ENCODE measurements around the gene C19orf47. TPM values are rescaled to one million over a fixed set of nuclear protein-coding genes. Genes with fewer than 3 reads are reported as not detected.
A peak's percentile ranks its signal among the peaks of the same experiment; 100 is the strongest.
"Not testable (repeated sequence)": the region's sequence is repeated elsewhere in the genome, so short reads cannot be mapped to it uniquely, and the experiment has no call there.

The C19orf47 gene
- total RNA-seq, 2 experiments from 2014 or later: 18.3 to 20.8 TPM

DNA sequence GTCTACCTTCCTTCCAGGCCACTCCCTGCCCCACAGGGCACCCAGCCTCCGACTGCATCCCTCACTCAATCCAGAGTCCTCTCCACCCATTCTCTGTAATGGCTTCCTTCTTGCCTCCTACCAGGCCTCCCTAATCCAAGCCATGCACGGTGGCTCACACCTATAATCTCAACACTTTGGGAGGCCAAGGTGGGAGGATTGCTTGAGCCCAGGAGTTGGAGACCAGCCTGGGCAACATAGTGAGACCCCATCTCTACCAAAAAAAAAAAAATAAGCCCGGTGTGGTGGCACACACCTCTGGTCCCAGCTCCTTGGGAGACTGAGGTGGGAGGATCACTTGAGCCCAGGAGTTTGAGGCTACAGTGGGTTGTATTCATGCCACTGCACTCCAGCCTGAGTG is 22.1 kb upstream of the C19orf47 start:
- H3K4me3 Mint-ChIP-seq; POLR2A ChIA-PET; DNase-seq; H3K27me3 Mint-ChIP-seq; H3K9me3 Mint-ChIP-seq; intact Hi-C loops (cut with micrococcal nuclease); H3K36me3 Mint-ChIP-seq; CTCF ChIA-PET; H3K27ac Mint-ChIP-seq; H3K4me1 Mint-ChIP-seq (ENCODE audit: low read depth): not testable (repeated sequence)

DNA sequence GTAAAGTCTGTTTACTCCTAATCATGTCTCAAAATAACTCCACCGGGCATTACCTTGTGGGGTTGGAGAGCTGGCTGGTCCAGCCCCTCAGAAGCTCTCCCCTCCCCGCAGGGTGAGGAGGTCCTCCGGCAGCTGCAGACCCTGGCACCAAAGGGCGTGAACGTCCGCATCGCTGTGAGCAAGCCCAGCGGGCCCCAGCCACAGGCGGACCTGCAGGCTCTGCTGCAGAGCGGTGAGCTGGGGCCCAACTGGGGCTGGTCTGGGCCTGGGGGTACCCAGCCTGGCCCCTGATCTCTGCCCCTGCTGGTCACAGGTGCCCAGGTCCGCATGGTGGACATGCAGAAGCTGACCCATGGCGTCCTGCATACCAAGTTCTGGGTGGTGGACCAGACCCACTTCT is 21.6 kb upstream of the C19orf47 start:
- no peak for DNase-seq
- POLR2A ChIA-PET: no interaction called here
- CTCF ChIA-PET: no interaction called here
- H3K36me3 Mint-ChIP-seq: peaks cover 8% of the 10 kb centered on the region
- peaks cover 6% of the 10 kb centered on the region for H3K4me1 Mint-ChIP-seq (ENCODE audit: low read depth)
- H3K9me3 Mint-ChIP-seq: no peaks in the 10 kb centered on the region
- H3K27me3 Mint-ChIP-seq: no peaks in the 10 kb centered on the region
- no peak overlapping the region for H3K27ac Mint-ChIP-seq
- intact Hi-C loops (cut with micrococcal nuclease): no loop called here
- no peak overlapping the region for H3K4me3 Mint-ChIP-seq

DNA sequence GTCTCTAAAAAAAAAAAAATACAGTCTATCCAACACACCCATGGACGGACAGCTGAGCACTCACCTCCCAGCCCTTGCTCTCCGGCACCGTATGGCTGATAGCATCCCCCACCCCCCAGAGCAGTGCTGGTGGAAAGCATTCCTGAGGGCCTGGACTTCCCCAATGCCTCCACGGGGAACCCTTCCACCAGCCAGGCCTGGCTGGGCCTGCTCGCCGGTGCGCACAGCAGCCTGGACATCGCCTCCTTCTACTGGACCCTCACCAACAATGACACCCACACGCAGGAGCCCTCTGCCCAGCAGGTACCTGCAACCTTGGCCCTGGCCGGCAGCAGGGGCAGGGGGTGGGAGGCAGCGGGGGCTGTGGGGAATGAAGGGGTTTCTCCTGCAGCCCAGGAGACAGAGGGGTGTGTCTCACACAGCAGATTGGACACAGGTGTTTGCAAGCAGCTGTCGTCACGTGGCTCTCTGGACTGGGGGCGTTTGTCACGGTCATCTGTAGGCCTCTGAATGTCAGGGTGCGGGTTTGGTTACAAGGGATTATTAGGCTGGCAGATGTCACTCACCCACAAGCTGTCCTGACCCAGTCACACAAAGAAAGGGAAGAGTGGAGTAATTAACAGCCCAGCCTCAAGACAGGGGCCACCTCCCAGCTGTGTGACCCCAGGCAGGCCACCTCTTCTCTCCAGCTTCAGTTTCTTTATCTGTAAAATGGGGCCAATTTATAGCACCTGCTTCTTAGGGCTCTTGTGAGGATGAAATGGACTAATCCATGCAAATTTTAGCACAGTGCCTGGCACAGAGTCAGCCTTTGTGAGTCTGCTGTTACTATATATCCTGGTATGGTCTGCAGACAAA is 19.6 kb upstream of the C19orf47 start:
- Mint-ChIP-seq H3K9me3 (no peaks in the 10 kb centered on the region), H3K27me3 (no peaks in the 10 kb centered on the region), H3K4me3 (no peak overlapping the region), H3K4me1 (ENCODE audit: low read depth) (peaks cover 11% of the 10 kb centered on the region), H3K36me3 (peaks cover 7% of the 10 kb centered on the region), H3K27ac (no peak overlapping the region)
- intact Hi-C loops (cut with micrococcal nuclease): no loop called here
- DNase-seq: no peak
- ChIA-PET CTCF (no interaction called here), POLR2A (no interaction called here)

DNA sequence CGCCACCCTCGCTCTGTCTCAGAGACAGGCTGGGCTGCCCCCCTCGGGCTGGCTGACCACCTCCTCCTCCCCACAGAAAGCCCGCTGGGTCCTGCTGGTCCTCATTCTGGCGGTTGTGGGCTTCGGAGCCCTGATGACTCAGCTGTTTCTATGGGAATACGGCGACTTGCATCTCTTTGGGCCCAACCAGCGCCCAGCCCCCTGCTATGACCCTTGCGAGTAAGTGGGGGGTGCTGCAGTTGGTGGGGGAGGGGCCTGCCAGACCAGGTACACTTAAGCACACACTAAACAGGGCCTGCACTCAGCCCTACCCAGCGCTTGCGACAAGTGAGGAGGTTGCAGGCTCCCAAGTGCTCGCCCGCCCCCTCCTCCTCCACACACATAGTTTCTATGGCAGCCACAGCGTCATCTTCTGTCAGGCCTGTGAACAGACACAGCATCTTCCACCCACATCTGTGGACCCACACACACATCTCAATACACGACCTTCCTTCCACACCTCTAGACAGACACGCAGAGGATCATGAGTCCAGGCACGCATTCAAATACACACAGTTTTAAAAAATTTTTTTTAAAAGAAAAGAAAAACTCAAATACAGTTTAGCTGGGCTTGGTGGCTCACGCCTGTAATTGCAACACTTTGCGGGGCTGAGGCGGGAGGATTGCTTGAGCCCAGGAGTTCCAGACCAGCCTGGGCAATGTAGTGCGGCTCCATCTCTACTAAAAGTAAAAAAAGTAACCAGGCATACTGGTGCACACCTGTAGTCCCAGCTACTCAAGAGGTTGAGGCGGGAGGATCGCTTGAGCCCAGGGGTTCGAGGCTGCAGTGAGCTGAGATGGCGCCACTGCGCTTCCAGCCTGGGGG is 18.7 kb upstream of the C19orf47 start:
- POLR2A ChIA-PET: no interaction called here
- no peaks in the 10 kb centered on the region for H3K9me3 Mint-ChIP-seq

DNA sequence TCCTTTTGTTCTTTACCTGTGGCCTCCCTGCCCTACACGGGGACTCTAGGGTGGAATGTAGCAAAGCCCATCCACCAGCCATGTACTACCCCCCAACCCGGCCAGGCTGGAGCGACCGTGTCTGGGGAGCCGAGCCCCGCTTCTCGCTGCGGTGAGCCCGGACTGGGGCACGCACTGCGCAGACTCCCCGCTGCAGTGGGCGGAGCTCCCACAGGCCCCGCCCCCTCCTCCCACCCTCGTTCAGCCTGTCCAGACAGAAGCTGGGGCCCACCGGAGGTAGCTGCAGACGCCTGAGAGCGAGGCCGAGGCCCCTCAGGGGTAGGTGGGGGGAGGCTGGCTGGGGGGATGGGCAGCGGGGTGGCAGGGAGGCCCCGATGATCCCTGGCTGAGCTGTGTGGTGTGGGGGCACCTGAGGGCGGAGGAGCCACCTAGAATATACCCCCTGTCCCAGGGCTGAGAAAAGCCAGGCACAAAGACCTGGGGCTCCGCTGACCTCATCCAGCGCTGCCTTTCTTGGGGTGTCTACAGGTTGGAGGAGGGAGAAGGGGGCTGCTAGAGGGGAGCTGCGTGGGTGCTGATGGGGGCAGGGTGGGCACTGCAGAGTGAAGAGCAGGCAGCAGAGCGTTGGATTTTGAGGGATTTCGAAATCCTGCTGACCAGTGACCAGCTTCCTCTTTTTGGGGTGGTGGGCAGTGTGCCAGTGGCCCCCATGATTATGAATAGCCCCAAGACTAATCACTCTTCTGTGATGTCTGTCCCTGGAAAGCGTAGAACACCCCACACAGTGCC is 17.6 kb upstream of the C19orf47 start:
- peak overlapping the region; percentile 32 for H3K4me3 Mint-ChIP-seq
- H3K36me3 Mint-ChIP-seq: peaks cover 4% of the 10 kb centered on the region
- H3K9me3 Mint-ChIP-seq: no peaks in the 10 kb centered on the region
- ChIA-PET POLR2A (no interaction called here), CTCF (interaction anchor here (1.0 kb wide), 1 partner anchor 55 kb away, joined by 3 read pairs; no protein-coding TSS in a partner anchor)
- H3K27me3 Mint-ChIP-seq: no peaks in the 10 kb centered on the region
- peaks cover 11% of the 10 kb centered on the region for H3K4me1 Mint-ChIP-seq (ENCODE audit: low read depth)
- DNase-seq: peak; percentile 68
- intact Hi-C loops (cut with micrococcal nuclease): no loop called here
- no peak overlapping the region for H3K27ac Mint-ChIP-seq

More for the DNA sequence above, 18.7 kb upstream of the C19orf47 start:
- Mint-ChIP-seq H3K27ac (no peak overlapping the region), H3K36me3 (peaks cover 4% of the 10 kb centered on the region), H3K27me3 (no peaks in the 10 kb centered on the region), H3K4me3 (no peak overlapping the region), H3K4me1 (ENCODE audit: low read depth) (peaks cover 11% of the 10 kb centered on the region)
- no peak for DNase-seq
- intact Hi-C loops (cut with micrococcal nuclease): no loop called here
- CTCF ChIA-PET: no interaction called here

DNA sequence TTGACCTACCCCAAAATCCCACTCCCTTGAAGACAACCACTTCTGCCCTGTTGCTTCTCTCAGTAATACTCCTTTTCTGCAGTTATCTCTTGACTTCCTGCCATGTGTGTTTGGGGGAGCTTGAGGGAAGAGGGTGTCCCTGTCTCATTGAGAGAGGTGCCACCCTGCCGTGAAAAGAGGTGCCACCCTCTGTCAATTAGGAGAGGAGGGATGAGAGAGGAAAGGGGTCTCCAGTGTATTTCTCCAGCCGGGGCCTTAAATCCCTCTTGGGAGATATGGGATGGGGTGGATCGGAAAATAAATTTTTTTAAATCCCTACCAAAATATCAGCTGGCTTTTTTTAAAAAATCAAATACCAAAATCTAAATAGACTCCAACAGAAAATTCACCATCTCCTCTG is 16.8 kb upstream of the C19orf47 start:
- CTCF ChIA-PET: interaction anchor here (1.0 kb wide), 2 partner anchors 36 to 55 kb away, joined by 3 read pairs; no protein-coding TSS in a partner anchor
- POLR2A ChIA-PET: no interaction called here
- Mint-ChIP-seq H3K27ac (no peak overlapping the region), H3K9me3 (no peaks in the 10 kb centered on the region), H3K4me1 (ENCODE audit: low read depth) (peaks cover 11% of the 10 kb centered on the region), H3K36me3 (peaks cover 4% of the 10 kb centered on the region), H3K27me3 (no peaks in the 10 kb centered on the region), H3K4me3 (no peak overlapping the region)
- intact Hi-C loops (cut with micrococcal nuclease): no loop called here
- no peak for DNase-seq

DNA sequence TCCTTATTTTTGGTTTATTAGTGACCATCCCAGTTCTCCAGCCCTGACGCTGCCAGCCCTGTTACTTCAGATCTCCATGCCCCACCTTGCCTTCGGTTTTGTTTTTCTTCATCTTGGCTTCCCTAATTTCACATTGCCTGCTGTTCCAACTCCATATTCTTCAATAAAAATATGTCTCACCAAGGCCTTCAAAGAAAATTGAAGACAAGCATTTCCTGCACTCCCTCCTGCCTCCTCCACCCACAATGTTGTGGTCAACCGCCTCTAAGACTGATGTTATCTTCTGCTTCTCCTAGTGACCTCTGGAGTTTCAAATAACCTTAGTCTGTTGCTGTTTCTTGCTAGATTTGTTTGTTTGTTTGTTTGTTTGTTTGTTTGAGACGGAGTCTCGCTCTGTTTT is 14.9 kb upstream of the C19orf47 start:
- CTCF ChIA-PET: no interaction called here
- H3K9me3 Mint-ChIP-seq: no peaks in the 10 kb centered on the region
- H3K4me1 Mint-ChIP-seq (ENCODE audit: low read depth): peaks cover 11% of the 10 kb centered on the region
- no peaks in the 10 kb centered on the region for H3K27me3 Mint-ChIP-seq
- POLR2A ChIA-PET: no interaction called here
- H3K27ac Mint-ChIP-seq: no peak overlapping the region
- no peak overlapping the region for H3K4me3 Mint-ChIP-seq
- peaks cover 4% of the 10 kb centered on the region for H3K36me3 Mint-ChIP-seq
- DNase-seq: no peak
- intact Hi-C loops (cut with micrococcal nuclease): no loop called here

DNA sequence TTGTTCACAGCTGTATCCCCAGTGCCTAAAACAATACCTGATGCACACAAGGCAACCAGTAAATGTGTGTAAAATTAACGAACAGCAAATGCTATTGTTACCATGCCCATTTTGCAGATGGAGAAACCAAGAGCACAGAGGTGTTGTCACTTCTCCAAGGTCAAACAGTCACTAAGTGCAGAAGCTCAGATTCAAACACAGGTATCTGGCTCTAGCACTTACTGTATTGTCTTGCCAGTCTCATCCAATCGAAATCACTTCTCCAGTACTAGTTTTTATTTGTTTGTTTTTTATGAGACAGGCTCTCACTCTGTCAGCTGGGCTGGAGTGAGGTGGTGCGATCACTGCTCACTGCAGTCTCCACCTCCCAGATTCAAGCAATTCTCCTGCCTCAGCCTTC is 14.0 kb upstream of the C19orf47 start:
- H3K9me3 Mint-ChIP-seq: no peaks in the 10 kb centered on the region
- intact Hi-C loops (cut with micrococcal nuclease): no loop called here
- ChIA-PET CTCF (no interaction called here), POLR2A (no interaction called here)
- H3K27me3 Mint-ChIP-seq: no peaks in the 10 kb centered on the region
- H3K4me3 Mint-ChIP-seq: no peak overlapping the region
- no peak for DNase-seq
- H3K36me3 Mint-ChIP-seq: peaks cover 4% of the 10 kb centered on the region
- peaks cover 11% of the 10 kb centered on the region for H3K4me1 Mint-ChIP-seq (ENCODE audit: low read depth)
- H3K27ac Mint-ChIP-seq: no peak overlapping the region

DNA sequence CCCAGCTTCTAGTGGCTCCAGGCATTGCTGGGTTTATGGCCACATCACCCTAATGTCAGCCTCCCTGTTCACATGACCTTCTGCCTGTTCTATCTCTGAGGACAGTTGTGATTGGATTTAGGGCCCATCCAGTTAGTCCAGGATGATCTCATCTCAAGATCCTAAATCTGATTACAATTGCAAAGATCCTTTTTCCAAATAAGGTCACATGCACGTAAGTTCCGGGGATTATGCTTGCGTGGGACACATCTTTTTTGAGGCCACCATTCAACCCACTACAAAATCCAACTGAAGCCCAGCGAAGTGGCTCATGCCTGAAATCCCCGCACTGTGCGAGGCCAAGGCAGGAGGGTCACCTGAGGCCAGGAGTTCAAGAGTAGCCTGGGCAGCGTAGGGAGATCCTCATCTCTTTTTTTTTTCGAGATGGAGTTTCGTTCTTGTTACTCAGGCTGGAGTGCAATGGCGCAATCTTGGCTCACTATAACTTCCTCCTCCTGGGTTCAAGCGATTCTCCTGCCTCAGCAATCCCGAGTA is 12.6 kb upstream of the C19orf47 start:
- no peaks in the 10 kb centered on the region for H3K9me3 Mint-ChIP-seq

DNA sequence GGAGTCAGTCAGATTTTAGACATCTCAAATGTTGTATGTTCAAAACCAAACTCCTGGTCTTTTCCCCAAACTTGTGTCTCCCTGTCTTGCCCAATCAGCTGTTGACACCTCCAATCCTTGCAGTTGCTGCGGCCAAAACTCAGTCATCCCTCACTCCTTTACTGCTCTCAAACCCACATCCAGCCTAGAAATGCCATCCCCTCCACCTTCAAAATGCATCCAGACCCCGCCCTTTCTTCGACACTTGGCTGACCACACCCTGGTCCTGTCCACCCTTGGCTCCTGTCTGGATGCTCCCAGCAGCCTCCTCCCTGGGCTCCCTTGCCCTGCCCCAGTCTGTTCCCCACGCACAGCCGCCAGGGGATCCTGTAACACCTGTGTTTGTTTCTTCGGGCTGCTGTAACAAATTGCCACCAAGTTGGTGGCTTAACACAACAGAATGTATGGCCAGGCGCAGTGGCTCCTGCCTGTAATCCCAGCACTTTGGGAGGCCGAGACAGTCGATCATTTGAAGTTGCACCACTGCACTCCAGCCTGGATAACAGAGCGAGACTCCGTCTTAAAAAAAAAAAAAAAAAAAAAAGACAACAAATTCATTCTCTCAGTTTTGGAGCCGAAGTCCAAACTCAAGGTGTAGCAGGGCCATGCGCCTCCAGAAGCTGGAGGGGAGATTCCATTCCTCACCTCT is 12.0 kb upstream of the C19orf47 start:
- Mint-ChIP-seq H3K27ac (no peak overlapping the region), H3K27me3 (no peaks in the 10 kb centered on the region)

More for the DNA sequence above, 12.6 kb upstream of the C19orf47 start:
- Mint-ChIP-seq H3K27ac (no peak overlapping the region), H3K4me1 (ENCODE audit: low read depth) (peaks cover 17% of the 10 kb centered on the region), H3K27me3 (no peaks in the 10 kb centered on the region), H3K36me3 (peaks cover 2% of the 10 kb centered on the region), H3K4me3 (no peak overlapping the region)
- no peak for DNase-seq
- ChIA-PET CTCF (no interaction called here), POLR2A (no interaction called here)
- intact Hi-C loops (cut with micrococcal nuclease): no loop called here

DNA sequence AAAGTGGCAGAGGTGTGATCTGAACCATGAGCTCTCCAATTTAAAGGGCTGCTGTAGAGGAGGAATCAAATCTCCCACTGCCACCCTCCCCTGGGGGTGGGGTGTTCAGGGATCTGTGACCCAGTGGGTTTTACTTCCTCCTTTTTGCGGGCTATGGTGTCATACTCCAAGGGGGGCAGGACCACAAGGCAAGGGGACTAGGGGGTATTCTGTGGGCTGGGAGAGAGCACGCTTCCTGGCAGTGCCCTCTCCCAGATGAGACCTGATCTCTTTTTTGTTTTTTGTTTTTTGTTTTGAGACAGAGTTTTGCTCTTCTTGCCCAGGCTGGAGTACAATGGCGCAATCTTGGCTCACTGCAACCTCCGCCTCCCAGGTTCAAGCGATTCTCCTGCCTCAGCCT is 10.6 kb upstream of the C19orf47 start:
- intact Hi-C loops (cut with micrococcal nuclease): no loop called here
- ChIA-PET POLR2A (no interaction called here), CTCF (no interaction called here)
- no peak for DNase-seq
- peaks cover 11% of the 10 kb centered on the region for H3K4me1 Mint-ChIP-seq (ENCODE audit: low read depth)
- H3K36me3 Mint-ChIP-seq: no peaks in the 10 kb centered on the region
- H3K9me3 Mint-ChIP-seq: no peaks in the 10 kb centered on the region
- H3K27me3 Mint-ChIP-seq: no peaks in the 10 kb centered on the region
- H3K27ac Mint-ChIP-seq: no peak overlapping the region
- H3K4me3 Mint-ChIP-seq: no peak overlapping the region

More for the DNA sequence above, 12.0 kb upstream of the C19orf47 start:
- no peak for DNase-seq
- intact Hi-C loops (cut with micrococcal nuclease): no loop called here
- H3K9me3 Mint-ChIP-seq: no peaks in the 10 kb centered on the region
- H3K36me3 Mint-ChIP-seq: peaks cover 2% of the 10 kb centered on the region
- ChIA-PET POLR2A (no interaction called here), CTCF (no interaction called here)
- H3K4me1 Mint-ChIP-seq (ENCODE audit: low read depth): peaks cover 13% of the 10 kb centered on the region
- H3K4me3 Mint-ChIP-seq: no peak overlapping the region

Data from activated CD4-positive, alpha-beta memory T cell treated with anti-CD3 and anti-CD28 coated beads for 36 hours (primary cell).